Adipose tissue (tissue), 3 donors: ENCODE measurements around the gene SLK. TPM values are rescaled to one million over a fixed set of nuclear protein-coding genes. Genes with fewer than 3 reads are reported as not detected.

Experiments
- H3K27ac ChIP-seq: one replicate; pipeline ENCODE4 v1.5.1; 2013; ENCODE audit warnings: low read depth, low read length
- WGBS, 3 donors: extraction: QIAGEN DNeasy Blood & Tissue Kit; methylation state at CpG; one replicate each; pipeline ENCODE4 v1.1.7; 2013; 5-methylcytosine and 5-hydroxymethylcytosine counted together
- polyA plus RNA-seq, 3 donors: library from polyadenylated mRNA; stranded (reverse); fragments of 200-250 nt; gene quantifications; one replicate each; pipeline ENCODE4 v1.2.3, GENCODE V29; 2013
- donor health status: healthy with polysubstance abuse.
- donor health status: Bipolar disorder and iron deficiency.
- donor health status: healthy.

SLK gene
- 10 to 100 TPM in 2 of 3 donors, 1 to 10 TPM in 1; 8.2 to 21.3 (median 17.1) TPM for polyA plus RNA-seq

DNA sequence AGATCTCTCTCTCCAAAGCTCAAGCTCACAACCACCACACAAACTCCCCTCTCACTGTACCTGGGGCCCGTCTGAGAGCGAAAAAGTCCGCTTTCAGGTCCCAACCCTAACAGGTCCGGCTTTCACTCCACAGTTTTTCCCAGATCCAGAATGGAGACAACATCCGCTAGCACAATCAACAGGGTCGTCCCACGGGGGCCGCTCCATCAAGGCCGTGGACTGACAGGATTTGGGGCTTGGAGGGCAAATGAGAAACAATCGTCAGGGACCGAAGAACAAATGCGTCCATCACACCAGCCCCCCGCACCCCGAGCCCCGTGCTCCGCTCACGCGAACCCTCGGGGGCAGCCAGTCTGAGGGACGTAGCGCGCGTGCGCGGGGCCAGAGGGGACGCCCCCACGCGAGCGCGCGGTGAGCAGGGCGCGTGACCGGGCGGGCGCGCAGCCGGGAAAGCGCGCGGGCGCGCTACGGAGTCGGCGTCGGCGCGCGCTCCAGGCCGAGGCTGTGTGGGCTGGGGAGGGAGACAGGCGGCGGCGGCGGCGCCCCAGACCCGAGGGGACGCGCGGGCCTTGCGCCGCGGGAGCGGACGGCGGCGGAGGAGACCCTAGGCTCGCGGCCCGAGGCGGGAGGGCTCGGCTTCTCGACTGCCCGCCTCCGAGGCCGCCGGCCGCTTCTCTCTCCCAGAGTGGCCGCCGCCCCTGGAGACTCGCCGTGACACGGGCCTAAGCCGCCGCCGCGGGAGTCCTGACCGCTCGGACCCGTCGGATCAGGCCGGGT, at the start of gene SLK:
SLK (plus strand) TSS at position 470 of the 777 bp plus-strand sequence. CDS start 606 bp downstream, outside the sequence.
- 0 to 2% (median 1%) methylated on average over 55 to 92 of the region's 92 CpGs for WGBS, 3 donors
- H3K27ac ChIP-seq, result peak within 1 kb of the TSS; percentile 76

DNA sequence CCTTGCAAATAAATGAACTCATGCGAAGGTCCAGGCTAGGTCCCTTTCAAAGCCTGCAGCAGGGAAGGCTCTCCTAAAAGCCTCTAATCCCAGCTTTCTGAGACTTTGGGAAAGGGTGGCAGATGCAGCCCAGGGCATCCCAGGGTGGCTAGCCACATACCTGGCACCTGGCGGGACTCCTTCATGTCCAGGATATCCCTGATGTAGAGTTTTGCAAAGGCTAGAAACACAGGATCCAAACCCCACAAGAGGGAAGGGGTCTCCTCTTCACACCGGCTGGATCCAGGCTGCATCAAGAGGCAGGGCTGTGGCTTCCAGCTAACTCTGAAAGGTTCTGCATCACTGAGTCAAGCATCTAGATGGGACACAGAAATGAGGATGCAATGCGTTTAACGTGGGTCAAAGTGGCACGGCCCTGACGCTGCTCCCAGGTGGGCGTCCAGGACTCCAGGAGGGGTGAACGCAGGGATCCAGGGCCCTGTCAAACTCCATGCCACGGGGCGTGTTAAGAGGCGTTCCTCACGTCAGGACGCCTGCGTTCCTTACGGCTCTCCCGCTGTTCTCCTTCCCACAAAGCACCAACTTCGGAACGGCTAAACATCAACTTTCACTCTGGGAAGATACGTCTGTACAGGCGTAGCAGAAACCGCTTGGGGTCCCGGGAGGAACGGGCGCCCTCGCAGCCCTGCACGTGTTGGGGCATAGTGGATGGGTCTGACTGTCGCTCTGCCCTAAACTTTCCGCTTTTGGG, 49.5 kb upstream of the SLK start:
- H3K27ac ChIP-seq, result peak overlapping the region; percentile 35
- WGBS, 3 donors, result 1 to 3% (median 2%) methylated on average over 29 of the region's 29 CpGs

DNA sequence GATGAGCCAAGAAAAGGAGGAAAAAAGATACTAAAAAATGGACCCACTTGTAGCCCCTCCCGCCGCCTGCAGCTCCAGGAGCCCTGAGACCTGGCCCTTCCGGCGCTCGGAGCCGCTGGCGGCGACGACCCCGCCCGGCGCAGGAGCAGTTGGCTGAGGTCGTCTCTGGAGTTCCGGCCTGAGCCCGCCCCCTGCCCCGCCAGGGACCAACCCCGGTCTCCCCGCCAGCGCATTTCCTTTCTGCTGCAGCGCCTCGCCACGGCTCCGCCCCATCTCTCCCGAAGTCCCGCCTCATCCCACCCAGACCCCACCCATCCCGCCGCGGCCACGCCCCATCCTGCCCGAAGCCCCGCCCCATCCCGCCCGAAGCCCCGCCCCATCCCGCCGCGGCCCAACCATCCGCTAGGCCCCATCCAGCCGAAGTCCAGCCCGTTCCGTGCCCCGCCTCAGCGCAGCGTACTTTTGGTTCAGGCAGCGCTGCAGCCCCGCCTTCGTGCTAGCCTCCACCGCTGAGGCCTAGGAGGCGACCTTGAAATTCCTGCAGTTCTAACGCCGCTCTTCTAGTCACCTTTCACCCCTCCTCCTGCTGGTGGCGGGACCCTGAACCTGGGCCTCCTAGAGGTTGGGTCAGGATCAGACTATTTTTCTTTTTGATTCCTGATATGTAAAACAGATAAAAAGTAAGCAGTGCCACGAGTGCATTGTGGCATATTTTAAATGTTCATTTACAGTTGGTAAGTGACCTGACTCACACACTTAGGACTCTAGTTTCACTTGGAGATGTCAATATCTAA, 48.7 kb upstream of the SLK start, which contains the start of gene STN1:
STN1 (minus strand) TSS at position 132 of the 794 bp plus-strand sequence. CDS start 590 bp downstream, outside the sequence.
- WGBS, 3 donors, result 1% methylated on average over 50 to 53 of the region's 53 CpGs
- peak within 1 kb of the TSS; percentile 35 for H3K27ac ChIP-seq

DNA sequence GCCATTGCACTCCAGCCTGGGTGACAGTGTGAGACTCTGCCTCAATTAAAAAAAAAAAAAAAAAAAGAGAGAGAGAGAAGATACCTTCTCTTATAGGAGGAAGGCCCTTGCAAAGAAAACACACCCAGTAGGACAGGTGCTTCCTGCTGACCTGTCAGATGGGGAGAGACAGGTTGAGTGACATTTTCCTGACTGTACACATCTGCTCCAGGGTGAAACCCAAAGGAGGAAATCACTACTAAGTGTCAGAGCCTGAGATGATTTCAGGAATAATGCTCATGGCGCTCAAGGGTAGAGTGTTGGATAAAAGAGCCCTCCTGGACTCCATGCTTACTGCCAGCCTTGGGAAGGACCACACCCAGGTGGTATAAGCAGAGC, 47.3 kb upstream of the SLK start:
- no peak overlapping the region for H3K27ac ChIP-seq
- WGBS, 3 donors, result 92 to 100% (median 97%) methylated on average over 1 of the region's 1 CpG

DNA sequence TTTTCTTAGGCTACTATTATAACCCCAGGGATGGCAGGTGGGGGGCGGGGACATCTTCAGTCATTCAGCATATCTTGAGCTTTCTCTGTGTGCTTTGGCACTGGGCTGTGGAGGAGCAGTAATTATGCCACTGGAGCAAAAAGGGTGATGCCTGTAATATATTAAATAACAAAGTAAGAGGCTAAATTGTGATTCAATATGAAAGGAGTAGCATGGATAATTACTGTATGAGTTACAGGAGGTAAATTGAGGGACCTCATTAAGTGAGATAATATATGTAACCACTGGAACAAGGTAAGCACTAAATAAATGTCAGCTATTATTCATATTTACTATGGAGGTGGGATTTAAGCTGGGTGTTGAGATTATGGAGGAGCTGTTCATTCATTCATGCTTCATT, 45.7 kb upstream of the SLK start:
- WGBS, 3 donors, result 89 to 97% (median 94%) methylated on average over 1 of the region's 1 CpG

DNA sequence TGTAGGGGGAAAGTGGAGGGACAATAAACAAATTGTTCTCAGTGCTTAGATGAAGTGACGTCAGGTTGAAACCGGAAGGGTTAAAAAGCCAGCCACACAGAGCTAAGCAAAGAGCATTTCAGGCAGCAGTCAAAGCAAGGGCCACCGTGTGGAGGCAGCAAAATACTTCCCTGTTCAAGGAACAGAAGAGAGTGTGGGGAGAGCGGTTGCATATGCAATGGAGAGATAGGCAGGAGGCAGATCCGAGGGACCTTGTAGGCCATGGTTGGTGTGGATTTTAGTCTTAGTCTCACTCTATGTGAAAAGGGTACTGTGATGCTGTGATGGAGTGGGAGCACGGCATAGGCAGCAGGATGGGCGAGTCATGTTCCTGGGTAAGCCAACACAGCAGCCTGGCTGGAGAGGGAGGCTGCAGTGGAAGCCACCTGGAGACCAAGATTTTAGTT, 45.2 kb upstream of the SLK start:
- WGBS, 3 donors, result 36 to 49% (median 41%) methylated on average over 7 of the region's 7 CpGs

More for the DNA sequence above, 45.7 kb upstream of the SLK start:
- no peak overlapping the region for H3K27ac ChIP-seq

DNA sequence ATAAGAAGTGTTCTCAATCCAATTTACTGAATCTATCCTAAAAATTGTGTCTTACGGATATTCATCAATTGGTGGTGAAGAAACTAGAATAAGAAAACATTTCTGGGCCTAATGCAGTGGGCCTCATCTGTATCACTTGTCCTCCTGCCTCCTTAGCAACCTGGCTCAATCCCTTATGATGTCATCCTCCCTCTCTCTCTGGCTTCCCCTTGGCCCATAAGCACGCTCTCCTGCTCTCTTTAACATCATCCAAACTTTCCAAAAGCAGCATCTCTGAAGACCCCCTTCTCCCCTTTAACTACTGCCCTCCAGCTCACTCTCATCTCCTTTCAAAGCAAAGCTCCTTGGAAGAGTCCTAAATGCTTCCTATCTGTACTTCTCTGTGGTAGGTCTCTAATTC, 44.3 kb upstream of the SLK start:
- WGBS, 3 donors, result 81 to 94% (median 89%) methylated on average over 2 of the region's 2 CpGs
- no peak overlapping the region for H3K27ac ChIP-seq

More for the DNA sequence above, 45.2 kb upstream of the SLK start:
- H3K27ac ChIP-seq, result no peak overlapping the region

DNA sequence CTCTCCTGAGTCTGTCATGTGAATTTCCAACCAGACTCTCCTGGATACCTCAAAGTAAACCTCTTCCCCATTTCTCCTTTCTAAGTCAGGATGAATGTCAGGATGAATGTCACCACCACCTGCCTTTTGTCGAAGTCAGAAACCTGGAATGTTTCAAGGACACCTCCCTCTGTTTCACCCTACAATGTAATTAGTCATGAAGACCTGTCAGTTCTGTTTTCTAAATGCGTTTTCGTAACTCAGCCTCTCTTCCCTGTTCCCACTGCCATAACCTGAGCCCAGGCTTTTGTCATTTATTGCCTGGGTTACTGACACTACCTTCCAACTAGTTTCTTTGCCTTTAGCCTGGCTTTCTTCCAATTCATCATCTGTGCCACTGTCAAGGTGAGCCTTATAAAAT, 43.4 kb upstream of the SLK start:
- 21 to 63% (median 55%) methylated on average over 3 of the region's 3 CpGs for WGBS, 3 donors
- no peak overlapping the region for H3K27ac ChIP-seq

DNA sequence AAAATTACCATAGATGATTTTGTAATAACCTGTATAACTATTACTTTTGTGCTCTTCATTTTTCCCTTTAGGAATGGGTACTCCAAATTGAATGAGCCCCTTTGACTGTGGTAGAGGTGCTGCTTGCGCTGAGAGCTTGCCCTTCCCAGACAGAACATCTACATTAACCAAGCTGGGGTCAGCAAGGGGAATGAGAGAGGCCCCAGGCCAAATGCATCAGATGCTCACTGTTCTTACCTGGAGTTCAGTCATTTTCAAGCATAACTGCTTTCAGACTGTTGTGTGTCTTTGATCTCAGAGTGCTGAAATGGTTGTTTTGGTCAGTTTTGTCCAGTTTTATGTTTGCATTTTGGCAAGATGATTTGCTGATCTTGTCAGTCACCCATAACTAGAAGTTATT, 41.3 kb upstream of the SLK start:
- no peak overlapping the region for H3K27ac ChIP-seq
- 93 to 100% (median 95%) methylated on average over 1 of the region's 1 CpG for WGBS, 3 donors

DNA sequence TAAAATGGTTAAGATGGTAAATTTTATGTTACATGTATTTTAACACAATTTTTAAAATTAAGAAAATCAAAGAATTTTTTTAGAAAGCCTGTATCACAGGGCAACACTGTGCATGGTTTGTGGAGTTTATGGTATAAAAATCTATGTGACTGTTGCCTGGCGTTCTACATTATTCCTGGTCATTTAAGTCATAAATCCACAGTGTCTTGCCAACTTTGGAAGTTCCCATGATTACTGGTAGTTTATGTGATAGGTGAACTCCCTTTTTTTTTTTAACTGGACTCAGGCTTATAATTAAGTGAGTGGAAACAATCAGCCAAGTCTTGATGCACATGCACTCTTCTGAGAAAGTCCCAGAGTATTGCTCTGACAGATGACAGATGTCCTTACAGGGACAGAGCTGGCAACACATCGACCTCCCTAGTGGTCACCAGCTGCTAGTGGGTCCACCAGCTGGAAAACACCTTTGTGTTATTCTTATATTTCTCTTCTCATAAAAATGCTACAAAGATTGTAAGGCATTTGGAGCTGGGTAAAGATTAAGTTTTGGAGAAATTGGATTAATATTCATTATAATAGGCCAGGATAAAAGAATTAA, 40.1 kb upstream of the SLK start:
- H3K27ac ChIP-seq, result no peak overlapping the region
- WGBS, 3 donors, result 65 to 80% (median 79%) methylated on average over 2 of the region's 2 CpGs

DNA sequence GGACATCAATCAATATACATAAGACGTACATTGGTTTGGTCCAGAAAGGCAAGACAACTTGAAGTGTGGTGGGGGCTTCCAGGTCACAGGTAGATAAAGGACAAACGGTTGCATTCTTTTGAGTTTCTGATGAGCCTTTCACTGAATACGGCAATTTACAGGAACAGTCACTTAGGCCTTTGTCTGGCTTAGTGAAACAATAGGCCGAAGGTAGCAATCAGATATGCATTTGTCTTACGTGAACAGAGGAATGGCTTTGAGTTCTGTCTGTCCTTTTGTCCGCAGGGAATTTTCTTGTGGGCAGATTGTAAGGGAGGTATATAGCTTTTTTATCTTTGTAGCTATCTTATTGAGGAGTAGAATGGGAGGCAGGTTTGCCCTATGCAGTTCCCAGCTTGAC, 38.2 kb upstream of the SLK start:
- no peak overlapping the region for H3K27ac ChIP-seq
- 94 to 95% (median 94%) methylated on average over 6 of the region's 6 CpGs for WGBS, 3 donors

DNA sequence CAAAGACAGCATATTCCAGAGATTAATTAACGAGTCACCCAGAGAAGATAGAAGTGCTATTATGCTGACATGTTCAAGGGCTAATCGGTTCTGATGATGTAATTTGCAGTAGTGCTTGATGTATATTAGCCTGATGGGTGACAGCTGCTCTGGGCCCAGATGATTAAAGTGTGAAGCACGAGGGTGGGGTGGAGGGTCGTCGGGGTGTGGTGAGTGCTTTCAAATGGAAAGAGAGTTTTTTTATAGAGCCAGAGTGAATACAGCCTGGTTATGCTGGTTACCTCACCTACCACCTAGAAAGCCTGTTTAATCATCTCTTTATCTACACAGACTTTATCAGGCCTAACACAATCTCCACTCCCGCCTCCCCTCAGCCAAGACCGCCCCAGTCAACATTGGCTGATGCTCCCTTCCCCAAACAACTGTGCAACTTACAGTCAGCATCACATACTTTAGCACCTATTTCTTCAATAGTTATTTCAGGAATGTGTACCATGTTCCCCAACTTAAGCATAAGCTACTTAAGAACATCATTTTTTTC, 37.5 kb upstream of the SLK start:
- H3K27ac ChIP-seq, result no peak overlapping the region
- WGBS, 3 donors, result 34 to 63% (median 55%) methylated on average over 7 of the region's 7 CpGs

DNA sequence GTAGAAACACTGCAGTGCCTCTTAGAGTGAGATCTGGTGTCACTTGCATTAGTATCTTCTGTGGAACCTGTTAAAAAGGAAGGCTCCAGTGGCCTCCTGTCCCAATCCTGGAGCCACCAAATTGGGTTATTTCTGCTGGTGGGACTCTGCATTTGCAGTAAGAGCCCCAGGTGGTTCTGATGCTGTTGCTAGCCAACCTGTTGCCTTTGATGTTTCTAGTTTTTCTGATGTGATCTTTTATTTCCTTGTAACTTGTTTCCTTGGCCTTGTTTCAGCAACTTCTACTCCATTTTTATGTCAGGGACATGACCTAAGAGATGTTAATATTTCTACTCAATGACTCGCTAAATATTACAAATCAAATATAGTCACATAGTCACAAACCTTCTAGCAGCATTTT, 36.5 kb upstream of the SLK start:
- H3K27ac ChIP-seq, result no peak overlapping the region
- 90 to 100% (median 100%) methylated on average over 1 of the region's 1 CpG for WGBS, 3 donors

DNA sequence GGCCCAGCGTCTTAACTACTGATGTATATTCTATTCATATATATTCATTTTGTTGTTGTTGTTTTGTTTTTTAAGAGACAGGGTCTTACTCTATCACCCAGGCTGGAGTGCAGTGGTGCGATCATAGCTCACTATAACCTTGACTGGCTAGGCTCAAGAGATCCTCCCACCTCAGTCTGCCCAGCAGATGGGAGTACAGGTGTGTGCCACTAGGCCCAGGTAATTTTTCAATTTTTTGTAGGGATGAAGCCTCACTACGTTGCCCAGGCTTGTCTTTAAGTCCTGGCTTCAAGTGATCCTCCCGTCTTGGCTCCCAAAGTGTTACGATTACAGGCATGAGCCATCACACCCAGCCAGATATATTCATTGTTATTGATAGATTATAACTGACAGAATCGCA, 36.1 kb upstream of the SLK start:
- H3K27ac ChIP-seq, result no peak overlapping the region
- 95 to 99% (median 96%) methylated on average over 6 of the region's 6 CpGs for WGBS, 3 donors

DNA sequence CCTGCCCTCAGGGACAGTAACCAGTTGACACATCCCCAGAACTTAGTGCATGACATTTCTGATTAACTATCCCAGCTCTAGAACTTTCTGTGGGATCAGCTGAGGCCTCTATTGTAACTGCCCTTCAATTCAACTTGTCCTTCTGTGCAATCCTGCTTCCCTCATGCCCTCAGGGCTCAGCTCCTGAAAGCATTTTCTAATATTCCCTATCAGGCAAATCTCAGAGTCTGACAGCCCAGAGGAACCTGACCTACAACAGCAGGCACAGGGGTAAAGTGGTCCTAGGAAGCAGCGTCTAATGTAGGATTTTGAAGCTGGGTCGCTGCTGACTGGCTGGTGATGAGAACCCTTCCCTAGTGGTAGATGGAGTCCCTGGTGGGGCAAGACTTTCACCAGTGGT, 35.3 kb upstream of the SLK start:
- no peak overlapping the region for H3K27ac ChIP-seq
- 96 to 100% (median 98%) methylated on average over 2 of the region's 2 CpGs for WGBS, 3 donors

DNA sequence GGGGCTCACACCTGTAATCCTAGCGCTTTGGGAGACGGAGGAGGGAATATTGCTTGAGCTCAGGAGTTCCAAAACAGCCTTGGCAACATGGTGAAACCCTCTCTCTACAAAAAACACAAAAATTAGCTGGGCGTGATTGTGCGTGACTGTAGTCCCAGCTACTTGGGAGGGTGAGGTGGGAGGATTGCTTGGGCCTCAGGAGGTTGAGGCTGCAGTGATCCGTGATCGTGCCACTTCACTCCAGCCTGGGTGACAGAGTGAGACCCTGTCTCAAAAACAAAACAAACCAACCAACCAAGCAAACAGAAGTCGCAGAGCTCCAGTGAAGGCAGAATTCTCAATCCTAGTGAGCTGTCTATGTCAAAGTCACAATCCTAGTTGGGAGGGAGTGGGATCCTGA, 34.7 kb upstream of the SLK start:
- no peak overlapping the region for H3K27ac ChIP-seq
- 95 to 97% (median 96%) methylated on average over 7 of the region's 7 CpGs for WGBS, 3 donors

DNA sequence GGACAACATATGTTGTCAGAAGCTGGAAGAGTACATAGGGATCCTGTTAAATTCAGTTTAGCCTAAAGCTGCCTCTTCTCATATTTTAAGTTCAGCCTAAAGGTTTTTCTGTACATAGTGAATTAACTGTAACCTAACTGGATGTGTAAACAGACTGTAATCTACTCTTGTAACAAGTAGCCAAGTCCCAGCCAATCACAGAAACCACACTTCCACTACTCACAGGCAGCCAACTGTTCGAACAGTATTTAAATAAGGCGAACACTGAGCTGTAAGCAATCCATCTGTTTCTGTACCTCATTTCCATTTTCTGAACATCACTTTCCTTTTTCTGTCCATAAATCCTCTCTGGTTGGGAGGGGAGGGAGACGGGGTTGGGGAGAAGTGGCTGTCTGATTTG, 34.0 kb upstream of the SLK start:
- WGBS, 3 donors, result 45 to 80% (median 76%) methylated on average over 3 of the region's 3 CpGs
- H3K27ac ChIP-seq, result no peak overlapping the region

DNA sequence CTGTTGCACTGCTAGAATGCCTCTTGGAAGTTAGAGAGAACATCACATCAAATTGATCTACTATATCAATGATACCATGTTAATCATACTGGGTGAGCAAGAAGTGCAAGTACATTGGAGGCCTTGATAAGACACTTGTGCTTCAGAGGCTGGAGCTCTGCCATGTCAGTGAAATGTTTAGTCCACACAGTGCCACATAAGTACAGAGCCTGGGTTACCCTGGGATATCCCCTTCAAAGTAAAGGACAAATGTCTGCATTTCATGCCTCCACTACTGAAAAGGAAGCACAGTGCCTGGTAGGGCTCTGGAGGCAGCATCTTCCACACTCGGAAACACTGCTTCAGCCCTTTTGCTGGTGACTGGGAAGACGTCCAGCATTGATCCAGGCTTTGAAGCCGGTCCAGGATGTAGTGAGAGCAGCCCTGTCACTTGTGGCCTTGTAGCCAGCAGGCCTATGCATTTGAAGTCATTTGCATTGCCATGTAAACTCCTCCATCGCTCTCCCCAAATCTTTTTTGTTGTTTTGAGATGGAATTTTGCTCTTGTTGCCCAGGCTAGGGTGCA, 33.3 kb upstream of the SLK start:
- WGBS, 3 donors, result 20 to 62% (median 46%) methylated on average over 4 of the region's 4 CpGs
- no peak overlapping the region for H3K27ac ChIP-seq
